H1 (cell line): ENCODE measurements around the gene TAC4. TPM values are rescaled to one million over a fixed set of nuclear protein-coding genes. Genes with fewer than 3 reads are reported as not detected.

ENCODE experiments used
- BCL11A ChIP-seq, 2 experiments: IDR thresholded peaks; one replicate each; pipeline ENCODE4 v1.6.1; 2011; ENCODE audit warnings: low read depth in 2 of 2, low read length in 2 of 2, mild to moderate bottlenecking in 2 of 2
- CBX5 ChIP-seq: fragments of 300-800, 300-1000 bp; sonication (generic); IDR thresholded peaks from 2 replicates; pipeline ENCODE4 v1.7.1; 2016; ENCODE audit warnings: antibody characterized with exemption, low read length, low read depth
- EP300 ChIP-seq, 2 experiments: IDR thresholded peaks; 1 replicate in 1 of 2; 2 replicates in 1 of 2; pipeline ENCODE4 v1.6.1; 2011 to 2012; ENCODE audit warnings: low read depth in 2 of 2, low read length in 2 of 2, mild to moderate bottlenecking in 2 of 2, borderline replicate concordance in 1 of 2, inconsistent platforms in 1 of 2, moderate library complexity in 1 of 2
- GABPA ChIP-seq: IDR thresholded peaks from 2 replicates; pipeline ENCODE4 v1.6.1; 2011; ENCODE audit warnings: mild to moderate bottlenecking, low read length, moderate library complexity, borderline replicate concordance; ENCODE audit not compliant: insufficient read depth
- HDAC2 ChIP-seq, 2 experiments: fragments of 300-600 bp in 1 of 2; sonication (generic) in 1 of 2; IDR thresholded peaks; 2 replicates each; pipeline ENCODE4 v1.6.1; 2011 to 2012; ENCODE audit warnings: low read depth in 2 of 2, low read length in 2 of 2, mild to moderate bottlenecking in 2 of 2, moderate library complexity in 2 of 2, borderline replicate concordance in 1 of 2, inconsistent platforms in 1 of 2
- POU5F1 ChIP-seq: IDR thresholded peaks from 2 replicates; pipeline ENCODE4 v1.6.1; 2011; ENCODE audit warnings: low read depth, mild to moderate bottlenecking, low read length, moderate library complexity
- RBBP5 ChIP-seq: IDR thresholded peaks from 2 replicates; pipeline ENCODE4 v1.7.1; 2012; ENCODE audit warnings: low read depth, mild to moderate bottlenecking, inconsistent platforms, low read length, moderate library complexity, borderline replicate concordance
- SIX5 ChIP-seq: IDR thresholded peaks from 2 replicates; pipeline ENCODE4 v1.6.1; 2011; ENCODE audit warnings: mild to moderate bottlenecking, low read depth, low read length
- SP2 ChIP-seq: IDR thresholded peaks from 2 replicates; pipeline ENCODE4 v1.6.1; 2012; ENCODE audit warnings: mild to moderate bottlenecking, low read length, inconsistent platforms
- polyA plus RNA-seq, 7 experiments: library from polyadenylated mRNA; depleted of rRNA in 3 of 7; stranded (reverse) in 5 of 7; unstranded in 2 of 7; fragments of >200 nt in 5 of 7; fragments of 200-250 nt in 2 of 7; gene quantifications; 1 replicate in 5 of 7; 2 replicates in 1 of 7; 4 replicates in 1 of 7; pipeline versions ENCODE4 v1.2.1 to v1.2.3, GENCODE V29; 2011 to 2013; ENCODE audit warnings: missing spikeins in 2 of 7, mixed read lengths in 2 of 7
- total RNA-seq: library from RNA; stranded (reverse); fragmentation: NEBNext Ultra II Directional; extraction: Animal tissue kit (Norgen Biotek cat#: 25700); gene quantifications from 2 replicates; pipeline ENCODE4 v1.2.1, GENCODE V29; 2021

The TAC4 gene
- total and polyA plus RNA-seq, 2 of the 8 experiments (the other 6 are each of a cell fraction or from before 2014, with no cell fraction given) = 0.15 TPM; not detected in 1

- TF ChIP-seq SIX5 (no peak), BCL11A (IDR thresholded peaks at IDR 0.05; ENCODE audit: low read depth in 2 of 2, low read length in 2 of 2) (no peak), CBX5 (no peak), POU5F1 (no peak), GABPA (no peak), HDAC2 (IDR thresholded peaks at IDR 0.05; ENCODE audit: borderline replicate concordance in 1 of 2, low read depth in 2 of 2, low read length in 2 of 2) (no peak), SP2 (no peak), RBBP5 (no peak), EP300 (IDR thresholded peaks at IDR 0.05; ENCODE audit: borderline replicate concordance in 1 of 2, low read depth in 2 of 2, low read length in 2 of 2) (no peak)
- TF ChIP-seq, all 59 proteins: peak for 0
Measured at GRCh38 chr17:49871211-49871610, 23.3 kb upstream of the TAC4 start (continued).
